HL-60/S4 (cell line): ENCODE data around the gene CCDC188.

Experiments
- in situ Hi-C: fragments of 300-500 bp; cut with MboI; formaldehyde crosslinking; loops from 2 replicates; pipeline ENCODE4 v1.14.3; 2022; ENCODE audit warnings: low sequenced_read_pairs

Gene CCDC188

DNA sequence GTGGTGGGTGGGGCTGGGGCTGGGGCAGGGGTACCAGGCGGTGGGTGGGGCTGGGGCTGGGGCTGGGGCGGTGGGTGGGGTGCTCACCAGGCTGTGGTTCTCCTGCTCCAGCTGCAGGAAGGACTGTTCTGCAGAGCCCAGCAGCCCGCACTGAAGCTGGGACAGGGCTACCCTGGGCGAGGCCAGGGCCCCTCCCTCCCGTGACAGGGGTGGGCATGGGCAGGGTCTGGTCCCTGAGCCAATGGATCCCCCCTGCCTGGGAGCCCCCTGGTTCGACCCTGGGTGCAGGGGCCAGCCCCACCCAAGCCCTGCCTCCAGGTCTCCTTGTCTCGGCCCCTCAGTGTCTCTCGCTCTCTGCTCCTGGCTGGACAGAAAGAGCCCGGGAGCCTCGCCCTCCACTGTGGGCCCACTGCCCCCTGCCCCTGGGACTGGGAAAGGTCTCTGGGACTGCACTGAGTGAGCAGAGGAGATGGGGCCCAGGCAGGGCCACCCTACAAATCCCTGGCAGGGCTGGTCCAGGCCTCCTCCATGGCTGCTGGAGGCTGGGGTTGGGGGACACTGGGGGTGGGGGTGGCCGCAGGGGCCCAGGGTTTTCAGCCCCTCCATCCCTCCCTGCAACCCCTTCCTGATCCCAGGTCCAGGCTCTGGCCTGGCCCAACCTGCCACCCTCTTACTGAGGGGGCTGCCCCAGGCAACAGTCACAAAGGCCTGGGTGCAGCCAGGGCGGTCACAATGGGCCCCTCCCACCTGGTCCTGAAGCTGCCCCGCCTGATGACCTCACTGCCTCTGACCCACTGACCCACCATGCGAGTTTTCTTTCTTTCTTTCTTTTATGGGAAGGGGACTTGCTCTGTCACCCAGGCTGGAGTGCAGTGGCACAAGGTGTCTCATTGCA, at the start of gene CCDC188:
Gene CCDC188 (minus strand): TSS at position 675 of the 895 bp plus-strand sequence. CDS start 69 bp downstream, at position 606.
- in situ Hi-C loops: loop anchor here (10.0 kb wide), 2 partner anchors 124 to 314 kb away; no protein-coding TSS in a partner anchor

DNA sequence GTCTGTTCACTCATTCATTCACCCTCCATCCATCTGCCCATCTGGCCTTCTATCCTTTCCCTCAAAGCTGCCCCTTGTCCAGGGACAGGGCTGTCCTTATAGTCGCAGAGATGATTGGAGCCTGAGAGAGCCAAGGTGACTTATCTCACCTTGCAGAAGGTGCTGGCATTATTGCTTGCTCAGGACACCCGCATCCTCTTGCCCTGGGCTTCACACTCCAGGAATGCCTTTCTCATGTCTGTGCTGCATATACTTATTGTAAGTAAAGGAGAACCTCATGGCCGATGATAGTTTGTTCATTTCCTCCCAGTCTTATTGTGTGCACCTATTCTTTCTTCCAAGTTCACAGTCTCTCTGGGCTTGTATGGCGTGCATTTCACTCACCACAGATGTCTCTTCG, 49.1 kb upstream of the CCDC188 start:
- in situ Hi-C loops: no loop called here

DNA sequence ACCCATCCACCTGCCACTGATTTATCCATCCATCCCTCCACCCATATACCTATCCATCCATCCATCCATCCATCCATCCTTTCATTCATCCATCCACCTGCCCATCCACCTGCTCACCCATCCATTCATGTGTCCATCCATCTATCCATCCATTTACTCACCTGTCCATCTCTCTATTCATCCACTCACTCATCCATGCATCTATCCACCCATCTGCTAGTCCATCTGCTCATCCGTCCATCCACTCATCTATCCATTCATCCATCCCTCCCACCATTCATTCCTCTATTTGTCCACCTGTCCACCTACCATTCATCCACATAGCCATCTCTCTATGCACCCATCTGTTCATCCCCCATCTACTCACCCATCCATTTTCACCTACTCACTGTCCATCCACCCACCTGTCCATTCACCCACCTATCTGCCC, 48.6 kb upstream of the CCDC188 start:
- in situ Hi-C loops: no loop called here

DNA sequence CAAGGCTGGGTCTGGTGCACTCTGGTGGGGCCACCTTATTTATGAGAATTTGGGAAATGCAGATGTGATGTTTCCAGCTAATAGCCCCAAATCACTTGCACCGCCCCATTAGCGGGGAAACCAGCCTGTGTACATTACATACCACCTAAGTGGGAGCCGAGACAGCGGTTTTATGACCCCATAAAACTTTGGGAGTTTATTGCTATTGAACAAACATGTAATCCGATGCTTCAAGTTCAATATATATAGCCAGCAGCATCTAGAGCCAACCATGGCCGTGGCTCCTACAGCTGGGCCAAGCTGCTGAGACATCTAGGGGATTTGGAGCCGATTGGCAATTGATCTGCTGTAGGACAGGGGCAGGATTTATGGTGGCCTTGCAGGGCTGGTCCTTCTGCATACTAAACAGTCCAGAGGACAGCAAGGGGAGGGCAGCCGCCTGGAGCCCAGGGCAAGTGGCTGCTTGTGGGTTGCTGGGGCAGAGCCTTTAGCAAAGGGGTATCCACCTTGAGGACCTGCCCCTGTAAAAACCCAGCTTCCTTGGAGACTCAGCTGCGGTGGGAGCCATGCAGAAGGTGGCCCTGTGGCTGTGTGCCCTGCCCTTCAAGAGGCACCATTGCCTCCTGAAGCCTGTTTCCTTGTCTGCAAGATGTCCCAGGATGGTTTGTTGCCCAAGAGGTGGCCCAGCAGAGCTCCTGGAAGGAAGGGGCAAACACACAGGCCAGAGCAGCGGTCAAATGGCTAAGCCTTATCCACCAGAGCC, 47.9 kb upstream of the CCDC188 start:
- in situ Hi-C loops: no loop called here

DNA sequence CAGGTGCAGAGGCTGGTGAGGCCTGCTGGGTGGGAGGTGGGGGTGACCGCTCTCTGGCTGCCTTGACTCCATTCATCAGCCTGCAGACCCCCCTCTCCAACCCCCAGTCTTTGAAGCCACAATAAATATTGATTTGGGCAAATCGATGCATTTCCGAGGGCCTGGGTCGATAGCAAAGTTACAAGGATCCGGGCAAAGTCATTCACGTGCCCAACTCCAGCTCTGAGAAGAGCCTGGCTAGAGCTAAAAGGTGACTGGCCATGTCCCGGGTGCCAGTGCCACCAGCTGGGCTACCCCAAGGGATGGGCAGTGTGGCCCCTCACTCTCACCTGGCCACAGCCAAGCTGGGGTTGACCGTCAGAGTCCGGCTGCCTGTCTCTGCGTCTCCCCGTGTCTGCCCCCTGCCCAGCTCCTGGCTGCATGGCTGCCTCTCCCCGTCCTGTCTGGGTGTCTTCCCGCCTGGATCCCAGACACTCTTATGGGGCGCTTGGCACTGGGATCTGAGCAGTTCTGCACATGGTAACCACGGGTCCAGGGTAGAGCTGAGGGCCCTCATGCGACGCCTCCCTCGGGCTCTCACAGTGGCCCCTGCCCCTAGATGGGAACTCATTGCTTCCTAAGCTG, 46.7 kb upstream of the CCDC188 start:
- in situ Hi-C loops: no loop called here

DNA sequence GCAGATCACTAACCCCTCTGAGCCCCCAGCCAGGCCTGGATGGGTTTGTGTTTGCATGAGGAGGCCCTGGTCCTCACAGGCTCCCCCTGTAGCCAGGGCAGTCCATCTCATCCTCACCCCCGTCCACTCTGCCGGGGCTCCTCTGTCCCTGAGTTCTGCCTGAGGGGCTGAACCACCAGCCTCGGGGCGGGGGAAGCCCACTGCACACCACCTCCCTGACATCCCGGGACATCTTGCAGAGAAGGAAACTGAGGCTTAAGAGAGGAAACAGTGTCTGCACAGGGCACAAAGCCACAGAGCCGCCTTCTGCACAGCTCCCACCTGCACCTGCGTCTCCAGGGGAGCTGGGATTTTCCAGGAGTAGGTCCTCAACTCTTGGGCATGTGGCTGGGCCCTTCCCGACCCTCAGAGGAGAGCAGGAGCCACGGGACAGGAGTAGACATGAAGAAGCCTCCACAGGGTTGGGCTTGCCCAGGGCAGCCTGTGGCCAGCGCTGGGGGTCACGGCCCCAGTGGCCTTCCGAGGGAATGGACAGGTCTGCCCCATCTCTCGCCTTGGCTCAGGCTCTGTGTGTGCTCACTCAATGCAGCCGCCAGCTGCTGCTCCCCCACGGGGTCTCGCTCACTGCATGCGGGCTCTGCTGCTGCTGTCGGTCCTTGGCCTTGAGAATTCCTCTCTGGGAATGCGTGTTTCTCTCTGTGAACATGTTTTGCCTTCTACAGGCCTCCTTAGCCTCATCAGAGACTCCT, 45.4 kb upstream of the CCDC188 start:
- in situ Hi-C loops: no loop called here

DNA sequence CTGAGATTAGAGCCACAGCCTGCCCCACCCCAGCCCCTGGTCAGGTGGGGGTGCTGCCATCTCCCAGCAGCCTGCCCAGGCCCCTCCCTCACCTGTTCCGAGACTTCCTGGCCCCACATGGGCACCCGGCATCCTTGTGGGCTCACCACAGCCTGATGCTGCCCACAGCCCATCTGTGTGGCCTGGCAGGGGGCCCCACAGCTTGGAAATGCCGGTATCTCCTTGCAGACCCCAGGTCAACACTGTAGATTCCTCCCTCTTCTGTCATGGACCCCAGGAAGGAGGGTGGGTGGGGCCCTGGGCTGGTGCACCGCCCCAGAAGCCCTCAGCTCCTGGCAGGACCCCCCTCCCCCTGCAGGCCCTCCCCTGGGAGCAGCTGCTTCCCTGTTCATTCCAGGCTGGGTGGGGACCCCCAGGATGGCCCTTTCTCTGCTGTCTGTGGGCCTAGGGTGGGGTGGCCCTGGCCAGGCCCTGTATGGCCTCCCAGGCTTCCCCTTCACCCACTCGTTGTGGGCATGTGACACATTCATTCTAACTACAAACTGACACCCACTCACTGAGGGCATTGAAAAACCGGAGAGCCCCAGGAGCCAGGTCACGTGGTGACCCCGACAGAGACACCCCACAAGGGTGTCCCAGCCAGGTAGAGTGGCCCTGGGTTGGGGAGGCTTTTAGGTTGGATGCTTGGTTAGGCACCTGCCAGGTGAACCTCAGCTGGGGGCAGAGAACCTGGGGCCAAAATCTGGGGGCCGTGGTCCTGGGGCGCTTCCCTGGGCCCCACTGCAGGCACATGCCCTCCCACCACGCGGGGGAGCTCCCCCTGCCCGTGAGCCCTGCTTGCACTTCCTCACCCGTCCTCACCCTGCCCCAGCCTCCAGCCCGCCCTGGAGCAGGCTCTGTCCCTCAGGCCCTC, 44.1 kb upstream of the CCDC188 start:
- in situ Hi-C loops: no loop called here

DNA sequence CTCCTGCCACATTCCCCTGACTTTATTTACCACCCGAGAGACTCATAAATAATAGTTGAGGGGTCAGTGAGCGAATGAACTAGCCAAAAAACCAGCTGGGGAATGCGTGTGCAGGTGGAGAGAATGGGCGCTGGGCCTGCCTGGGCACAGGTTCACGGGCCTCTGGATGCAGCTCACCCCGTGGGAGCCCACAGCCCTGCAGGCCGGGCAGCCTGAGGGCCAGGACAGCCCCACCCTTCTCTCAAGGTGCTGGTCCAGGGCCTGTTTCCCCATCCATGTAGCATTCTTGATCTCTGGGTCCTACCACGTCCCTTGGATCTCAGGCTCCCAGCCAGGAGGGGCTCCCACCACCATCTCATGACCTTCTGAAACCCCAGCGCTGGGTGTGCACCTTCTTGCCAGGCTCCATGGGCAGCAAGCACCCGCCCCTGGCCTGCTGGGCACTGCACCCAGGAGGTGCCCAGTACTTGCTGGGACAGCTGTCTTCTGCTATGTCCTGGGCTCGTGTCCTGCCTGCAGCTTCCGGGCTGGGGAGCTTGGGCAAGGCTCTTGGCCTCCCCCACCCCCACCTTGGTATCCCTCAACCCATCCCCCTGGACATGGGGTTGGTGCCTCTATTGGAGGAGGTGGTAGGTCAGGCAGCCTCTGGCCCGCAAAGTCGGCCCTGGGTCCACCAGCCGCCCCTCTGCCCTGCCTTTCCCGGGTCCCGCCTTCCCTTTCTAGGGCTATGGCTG, 43.1 kb upstream of the CCDC188 start:
- in situ Hi-C loops: no loop called here

DNA sequence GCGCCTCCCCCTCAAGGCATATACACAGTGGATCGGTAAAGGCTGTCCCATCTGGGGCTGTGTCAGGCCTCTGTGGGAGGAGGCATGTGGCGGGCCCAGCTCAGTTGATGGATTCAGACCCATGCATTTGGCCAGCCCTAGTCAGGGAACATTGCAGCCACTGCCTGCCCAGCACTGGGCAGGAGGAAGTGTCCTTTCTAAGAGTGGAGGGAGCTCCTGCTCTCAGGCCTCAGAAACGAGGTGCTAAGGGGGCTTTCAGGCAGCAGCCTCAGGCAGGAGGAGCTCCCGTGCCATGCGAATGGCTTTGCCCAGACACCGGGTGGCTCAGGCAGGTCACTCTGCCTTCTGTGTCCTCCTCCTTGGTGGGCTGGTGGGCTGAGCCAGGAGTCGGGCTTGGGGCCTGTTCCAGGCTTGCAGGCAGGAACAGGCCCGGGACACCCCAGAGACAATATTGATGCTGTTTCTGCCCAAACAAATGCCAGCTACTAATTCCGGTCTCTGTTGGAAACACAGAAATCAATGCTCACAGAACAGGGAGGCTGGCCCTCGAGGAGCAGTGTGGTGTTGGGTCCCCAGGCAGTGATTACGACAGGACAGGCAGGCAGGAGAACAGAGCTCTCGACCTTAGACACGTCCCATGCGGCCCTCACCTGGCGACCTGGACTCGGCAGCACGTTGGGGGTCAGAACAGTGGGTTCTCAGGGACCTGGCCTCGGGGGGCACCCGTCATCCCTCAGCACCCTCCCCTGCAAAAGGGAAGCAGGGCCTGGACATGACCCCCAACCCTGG, 42.3 kb upstream of the CCDC188 start:
- in situ Hi-C loops: no loop called here

DNA sequence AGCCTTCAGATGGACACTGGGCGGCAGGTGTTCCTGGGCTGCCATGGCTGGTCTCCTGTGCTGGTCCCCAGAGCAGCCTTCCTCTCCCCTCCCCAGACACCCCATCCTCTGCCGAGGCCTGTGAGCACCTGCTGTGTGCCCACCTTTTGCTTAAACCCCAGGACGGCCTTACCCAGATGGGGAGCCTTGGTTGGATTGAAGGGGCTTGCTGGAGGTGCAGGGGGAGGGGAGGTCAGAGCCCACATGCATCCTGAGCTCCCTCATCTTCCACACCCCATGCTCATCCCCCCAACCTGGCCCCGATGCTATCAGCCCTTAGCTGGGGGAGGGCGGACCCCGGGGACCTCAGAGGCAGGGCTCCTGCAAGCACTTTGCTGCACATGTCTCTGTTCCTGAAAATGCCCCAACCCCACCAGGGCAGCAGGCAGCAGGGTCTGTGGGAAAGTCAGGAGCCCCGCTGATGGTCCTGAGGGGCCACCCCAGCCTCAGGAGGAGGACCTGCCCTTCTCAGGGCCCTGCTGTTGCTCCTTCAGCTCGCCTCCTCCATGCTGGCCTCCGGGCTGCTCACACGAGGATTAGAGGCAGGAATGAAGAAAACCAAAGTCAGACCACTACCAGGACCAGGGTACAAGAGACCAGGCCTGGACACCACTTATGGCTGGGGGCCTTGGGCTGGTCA, 41.6 kb upstream of the CCDC188 start:
- in situ Hi-C loops: no loop called here

DNA sequence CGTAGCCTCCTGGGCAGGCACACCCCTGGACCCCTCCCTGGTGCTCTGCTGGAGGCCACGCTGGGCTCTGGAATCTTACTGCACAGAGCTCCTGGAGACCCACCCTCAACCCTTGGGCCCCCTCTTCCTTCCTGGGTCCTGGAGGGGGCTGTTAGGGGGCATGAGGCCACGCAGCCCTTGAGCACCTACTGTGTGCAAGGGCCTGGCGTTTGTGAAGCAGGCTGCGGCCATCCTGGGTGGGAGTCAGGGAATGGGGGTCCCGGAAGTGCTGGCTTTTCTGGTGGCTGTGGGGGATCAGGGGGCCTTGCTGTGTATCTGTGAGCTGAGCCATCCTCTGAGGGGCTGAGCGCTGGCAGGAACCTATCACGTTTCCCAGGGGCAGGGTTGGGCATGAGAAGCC, 40.9 kb upstream of the CCDC188 start:
- in situ Hi-C loops: no loop called here

DNA sequence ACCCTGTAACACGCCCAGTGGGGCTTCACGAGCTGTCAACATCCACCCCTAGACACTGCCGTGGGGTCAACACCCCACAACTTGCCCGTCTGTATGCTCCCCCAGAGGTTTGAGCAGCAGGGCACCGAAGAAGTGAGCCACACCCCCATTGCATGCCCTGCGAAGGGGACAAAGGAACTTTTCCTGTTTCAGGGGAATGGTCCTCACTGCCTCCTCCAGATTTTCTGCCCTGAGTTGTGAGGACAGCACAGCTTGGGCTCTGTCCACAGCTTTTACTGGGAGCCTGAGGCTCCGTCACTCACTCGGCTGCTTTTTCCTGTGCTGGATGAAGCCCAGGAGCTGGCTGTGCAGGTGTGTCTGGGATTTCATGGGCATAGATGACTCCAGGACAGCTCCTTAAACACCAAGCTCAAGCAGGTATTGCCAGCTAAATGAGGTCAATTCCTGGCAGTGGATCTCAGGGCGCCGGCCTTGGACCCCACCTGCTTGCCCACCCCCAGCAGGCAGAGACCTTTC, 40.2 kb upstream of the CCDC188 start:
- in situ Hi-C loops: no loop called here

DNA sequence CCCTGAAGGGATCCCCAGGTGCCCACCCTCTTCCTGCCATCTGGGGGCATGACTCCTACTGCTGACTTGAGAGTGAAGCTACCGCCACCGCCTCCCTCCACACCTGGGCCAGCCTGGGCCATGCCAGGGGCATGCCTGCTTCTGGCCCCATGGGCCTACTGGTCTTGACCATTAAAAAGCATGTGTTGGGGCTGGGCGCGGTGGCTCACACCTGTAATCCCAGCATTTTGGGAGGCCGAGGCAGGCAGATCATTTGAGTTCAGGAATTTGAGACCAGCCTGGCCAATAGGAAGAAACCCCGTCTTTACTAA, 37.7 kb upstream of the CCDC188 start:
- in situ Hi-C loops: no loop called here

DNA sequence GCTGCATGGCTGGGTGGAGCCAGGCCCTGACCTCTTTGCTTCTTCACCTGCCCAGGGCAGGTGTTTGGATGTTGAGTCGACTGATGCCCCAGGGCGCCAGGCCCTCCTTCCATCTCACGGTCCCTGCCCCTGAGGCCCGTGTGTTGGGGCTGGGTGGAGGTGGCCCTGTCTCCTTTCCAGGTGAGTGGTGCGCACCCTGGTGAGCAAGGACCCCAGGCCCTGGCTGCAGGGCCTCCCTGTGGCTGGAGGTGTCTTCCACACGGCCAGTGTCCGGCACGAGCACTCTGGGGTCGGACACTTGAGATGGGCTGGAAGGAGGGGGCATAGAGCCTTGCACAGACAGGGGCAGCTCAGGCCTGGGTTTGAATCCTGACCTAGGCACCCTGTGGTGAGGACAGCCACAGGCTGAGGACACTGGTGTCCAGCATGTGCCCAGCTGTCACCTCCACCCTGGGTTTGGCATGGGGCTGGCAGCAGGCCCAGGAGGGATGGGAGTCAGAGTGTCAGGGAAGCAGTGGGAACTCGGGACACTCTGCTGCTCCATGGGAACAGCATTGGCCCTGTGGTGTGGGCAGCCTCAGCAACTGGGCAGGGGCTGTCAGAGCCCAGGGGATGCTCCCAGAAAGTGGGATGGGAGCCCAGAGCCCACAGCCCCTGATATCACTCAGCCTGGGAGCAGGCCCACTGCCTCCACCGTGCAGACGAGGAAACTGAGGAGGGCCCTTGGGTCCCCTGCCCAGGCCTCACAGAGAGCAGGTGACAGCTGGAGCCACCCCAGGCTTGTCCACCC, 37.1 kb upstream of the CCDC188 start:
- in situ Hi-C loops: no loop called here

DNA sequence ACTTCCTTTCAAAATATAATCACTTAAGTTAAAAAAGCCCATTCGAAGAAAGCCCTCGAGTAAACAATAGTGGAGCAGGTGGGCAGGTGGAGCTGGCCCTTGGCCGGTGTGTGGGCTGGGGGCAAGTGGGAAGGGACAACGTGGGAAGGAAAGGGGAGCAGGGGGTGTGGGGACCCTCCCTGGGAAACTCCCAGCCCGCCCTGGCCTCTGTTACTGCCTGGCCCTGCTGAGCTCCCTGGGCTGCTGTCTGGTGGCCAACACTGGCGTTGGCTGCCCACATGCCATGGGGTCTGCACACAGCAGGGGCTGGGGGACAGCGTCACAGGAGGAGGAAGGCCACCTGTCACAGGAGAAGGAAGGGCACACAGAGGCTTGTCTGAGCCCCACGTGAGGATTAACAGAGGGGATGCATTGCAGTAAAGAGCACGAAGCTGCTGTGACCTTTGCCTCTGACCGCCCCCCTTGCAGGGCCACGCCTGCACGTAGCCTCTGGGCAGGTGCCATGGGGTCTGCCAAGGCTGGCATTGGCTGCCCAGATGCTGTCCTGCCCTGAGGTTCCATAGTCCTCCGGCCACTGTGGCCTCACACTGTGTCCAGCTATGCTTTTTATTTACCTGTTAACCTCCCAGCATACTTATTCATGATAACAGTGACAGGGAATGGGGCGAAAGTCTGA, 36.2 kb upstream of the CCDC188 start:
- in situ Hi-C loops: no loop called here

DNA sequence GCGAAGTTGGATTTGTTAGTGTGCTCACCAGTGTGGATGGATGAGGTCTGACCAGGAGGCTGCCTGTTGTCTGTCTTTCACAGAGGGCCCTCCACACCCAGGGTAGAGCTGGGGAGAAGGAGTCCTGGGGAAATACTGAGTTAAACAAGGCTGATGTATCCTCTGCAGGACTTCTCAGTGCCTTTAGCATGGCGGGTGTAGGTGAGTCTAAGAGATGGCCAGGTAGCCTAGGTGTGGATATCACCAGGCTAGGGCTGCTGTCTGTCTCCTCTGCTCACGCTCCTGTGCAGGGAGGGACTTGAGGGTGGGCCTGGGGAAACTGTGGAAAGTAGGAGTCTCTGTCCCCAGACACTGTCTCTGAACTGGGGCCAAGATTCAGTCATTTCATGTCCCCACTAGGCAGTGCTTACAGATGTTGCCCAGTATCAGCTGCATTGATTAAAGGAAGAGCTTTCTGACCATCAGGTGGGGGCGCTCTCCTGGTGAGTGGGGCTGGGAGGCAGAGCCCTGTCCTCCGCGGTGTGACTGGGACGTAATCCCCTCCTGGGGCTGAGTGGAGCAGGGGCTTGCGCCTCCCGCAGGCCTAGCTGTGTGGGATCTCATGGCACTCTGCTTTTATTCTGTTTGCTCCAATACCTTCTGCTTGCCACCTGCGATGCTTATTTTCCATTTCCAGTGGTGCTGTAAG, 35.5 kb upstream of the CCDC188 start:
- in situ Hi-C loops: no loop called here
